Large intestine (tissue), 3 donors: ENCODE measurements around the gene KNCN. TPM values are rescaled to one million over a fixed set of nuclear protein-coding genes. Genes with fewer than 3 reads are reported as not detected.
A peak's percentile ranks its signal among the peaks of the same experiment; 100 is the strongest.

Experiments
- DNase-seq, 2 donors: peaks; one replicate each; pipeline versions ENCODE4 v3.0.0 to v3.0.0-alpha.2; 2013
- H3K27ac ChIP-seq: one replicate; pipeline ENCODE4 v1.5.1; 2013; ENCODE audit warnings: low read length
- H3K27me3 ChIP-seq: 2 replicates; pipeline ENCODE4 v1.6.1; 2013; ENCODE audit warnings: low read length; ENCODE audit not compliant: control insufficient read depth, insufficient read depth
- H3K36me3 ChIP-seq: 2 replicates; pipeline ENCODE4 v1.6.1; 2013; ENCODE audit warnings: low read length; ENCODE audit not compliant: control insufficient read depth, insufficient read depth
- H3K4me1 ChIP-seq: one replicate; pipeline ENCODE4 v1.6.1; 2013; ENCODE audit warnings: low read length; ENCODE audit not compliant: control insufficient read depth, insufficient read depth
- H3K4me3 ChIP-seq: one replicate; pipeline ENCODE4 v1.5.1; 2013; ENCODE audit warnings: low read length
- H3K9me3 ChIP-seq: one replicate; pipeline ENCODE4 v1.6.1; 2013; ENCODE audit warnings: mild to moderate bottlenecking, low read depth, low read length, moderate library complexity; ENCODE audit not compliant: control insufficient read depth
- WGBS: methylation state at CpG from one replicate; pipeline ENCODE4 v1.1.5; 2013; ENCODE audit warnings: low lambda C conversion rate; ENCODE audit not compliant: insufficient coverage; 5-methylcytosine and 5-hydroxymethylcytosine counted together
- polyA plus RNA-seq: library from polyadenylated mRNA; unstranded; fragments of 120-200 nt; gene quantifications from one replicate; pipeline ENCODE4 v1.2.1, GENCODE V29; 2013

KNCN gene
- polyA plus RNA-seq, 1 donor = 0.18 TPM

DNA sequence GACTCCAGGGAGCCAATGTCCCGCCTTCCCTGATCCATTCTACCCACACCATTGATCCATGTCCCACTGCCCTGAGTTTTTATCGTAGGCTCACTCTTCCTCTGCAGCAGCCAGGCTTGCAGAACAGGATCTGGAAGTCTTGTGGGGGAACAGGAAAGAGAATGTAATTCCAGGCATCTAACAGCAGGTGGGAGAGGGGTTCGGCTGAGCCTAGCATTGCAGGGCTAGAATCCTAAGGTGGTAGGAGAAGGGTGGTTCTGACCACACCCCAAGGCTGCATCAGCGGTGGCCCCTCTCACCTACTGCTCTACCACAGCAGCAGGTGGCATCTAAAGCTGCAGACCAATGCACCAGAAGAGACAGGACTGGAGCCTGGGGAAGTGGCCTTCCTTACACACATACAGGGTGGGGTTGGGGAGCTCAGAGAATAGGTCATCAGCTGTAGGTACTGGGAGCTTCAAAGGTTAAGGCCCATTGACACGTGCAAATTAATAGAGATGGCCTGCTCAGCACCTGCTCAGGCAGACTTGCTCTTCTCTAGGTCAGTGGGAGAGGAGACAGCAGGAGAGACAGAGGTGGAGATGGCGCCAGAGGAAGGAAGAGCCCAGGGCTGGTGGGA lies 20.5 kb downstream of the KNCN start:
- H3K27me3 ChIP-seq = peaks cover 89% of the 10 kb centered on the region
- H3K9me3 ChIP-seq = no peaks in the 10 kb centered on the region
- peak in 1 of 2 donors; percentile 43 for DNase-seq
- peaks cover 12% of the 10 kb centered on the region for H3K4me1 ChIP-seq
- no peak overlapping the region for H3K4me3 ChIP-seq
- no peak overlapping the region for H3K27ac ChIP-seq
- H3K36me3 ChIP-seq = no peaks in the 10 kb centered on the region
- WGBS = no CpG with 5 or more reads among the region's 6 CpGs

DNA sequence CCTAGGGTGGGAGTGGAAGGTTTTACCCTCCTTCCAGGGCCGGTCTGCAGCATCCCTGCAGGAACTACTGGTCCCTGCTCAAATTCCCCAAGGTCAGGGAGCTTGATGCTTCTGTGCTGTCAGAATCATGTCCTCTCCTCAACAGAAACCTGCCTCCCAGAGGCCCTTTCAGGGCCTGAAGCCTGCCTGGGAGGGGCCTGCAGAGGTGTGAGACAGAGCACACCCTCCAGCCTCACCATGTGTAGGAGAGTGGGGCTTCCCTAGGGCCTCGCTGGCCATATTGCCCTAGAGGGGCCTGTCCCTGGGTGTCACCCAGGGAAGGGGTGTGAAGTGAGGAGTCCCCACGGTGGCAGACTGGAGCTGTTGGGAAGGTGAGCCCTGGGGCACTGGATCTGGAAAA lies 21.1 kb downstream of the KNCN start:
- no CpG with 5 or more reads among the region's 3 CpGs for WGBS
- H3K27ac ChIP-seq = no peak overlapping the region
- H3K27me3 ChIP-seq = peaks cover 91% of the 10 kb centered on the region
- no peaks in the 10 kb centered on the region for H3K9me3 ChIP-seq
- peaks cover 12% of the 10 kb centered on the region for H3K4me1 ChIP-seq
- DNase-seq = no peak
- no peak overlapping the region for H3K4me3 ChIP-seq
- no peaks in the 10 kb centered on the region for H3K36me3 ChIP-seq

DNA sequence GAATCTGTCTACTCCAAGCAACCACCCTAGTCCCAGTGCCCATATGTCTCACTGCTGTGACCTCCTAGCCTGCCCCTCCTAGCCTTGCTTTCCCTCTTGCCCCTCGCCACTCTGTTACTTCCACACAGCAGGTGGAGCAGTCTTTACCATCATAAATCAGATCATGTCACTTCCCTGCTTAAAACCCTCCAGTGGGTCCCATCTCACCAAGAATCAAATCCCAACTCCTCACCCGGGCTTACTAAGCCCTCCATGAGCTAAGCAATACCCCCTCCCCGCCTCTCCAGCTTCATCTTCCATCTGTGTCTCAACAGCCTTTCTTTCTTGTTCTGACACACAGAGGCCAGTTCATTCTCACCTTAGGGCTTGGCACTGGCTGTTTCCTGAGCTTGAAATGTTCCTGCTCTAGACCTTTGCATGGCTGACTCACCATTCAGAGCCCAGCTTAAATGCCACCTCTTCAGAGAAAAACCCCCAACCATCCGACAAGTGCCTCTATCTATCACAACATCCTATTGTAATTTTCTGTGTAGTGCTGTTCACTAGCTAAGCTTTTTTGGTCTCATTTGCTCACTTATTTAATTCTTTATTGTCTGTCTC lies 22.3 kb downstream of the KNCN start:
- Histone ChIP-seq H3K27ac (no peak overlapping the region), H3K4me1 (peaks cover 12% of the 10 kb centered on the region), H3K36me3 (no peaks in the 10 kb centered on the region), H3K9me3 (no peaks in the 10 kb centered on the region), H3K4me3 (no peak overlapping the region), H3K27me3 (peaks cover 91% of the 10 kb centered on the region)
- DNase-seq = no peak
- WGBS = 60% methylated on average over 1 of the region's 4 CpGs

DNA sequence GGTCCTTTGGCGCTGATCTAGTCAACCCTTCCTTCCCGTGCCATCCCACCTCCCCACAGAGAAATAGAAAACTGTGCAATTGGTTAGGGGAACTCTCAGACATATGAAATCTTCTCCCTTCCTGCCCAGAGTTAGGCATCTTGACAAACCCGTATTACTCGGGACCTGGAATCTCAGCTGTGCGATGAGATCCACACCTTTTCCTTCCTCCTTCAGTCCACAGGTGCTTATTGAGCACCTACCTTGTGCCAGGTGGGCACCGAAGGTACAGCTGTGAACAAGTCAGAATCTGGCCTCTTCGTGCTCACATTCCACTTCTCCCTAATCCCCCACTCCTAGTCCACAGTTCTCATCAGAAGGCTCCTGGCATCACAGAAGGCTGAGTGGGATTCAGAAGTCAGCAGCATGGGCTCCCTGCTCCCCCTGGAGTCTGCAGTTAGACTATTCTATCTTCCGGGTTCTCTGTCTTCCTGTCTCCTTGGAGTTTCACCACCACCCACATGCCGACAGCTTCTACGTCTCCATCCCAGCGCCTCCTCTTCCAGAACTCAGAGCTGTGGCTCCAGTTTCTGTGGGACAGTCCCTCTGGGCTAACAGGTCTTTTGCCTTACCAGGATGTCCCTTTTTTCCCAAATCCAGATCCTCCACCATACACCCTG lies 23.0 kb downstream of the KNCN start:
- 35% methylated on average over 3 of the region's 11 CpGs for WGBS
- no peak for DNase-seq
- Histone ChIP-seq H3K27me3 (peaks cover 88% of the 10 kb centered on the region), H3K36me3 (no peaks in the 10 kb centered on the region), H3K9me3 (no peaks in the 10 kb centered on the region), H3K4me3 (no peak overlapping the region), H3K4me1 (peaks cover 12% of the 10 kb centered on the region), H3K27ac (no peak overlapping the region)

DNA sequence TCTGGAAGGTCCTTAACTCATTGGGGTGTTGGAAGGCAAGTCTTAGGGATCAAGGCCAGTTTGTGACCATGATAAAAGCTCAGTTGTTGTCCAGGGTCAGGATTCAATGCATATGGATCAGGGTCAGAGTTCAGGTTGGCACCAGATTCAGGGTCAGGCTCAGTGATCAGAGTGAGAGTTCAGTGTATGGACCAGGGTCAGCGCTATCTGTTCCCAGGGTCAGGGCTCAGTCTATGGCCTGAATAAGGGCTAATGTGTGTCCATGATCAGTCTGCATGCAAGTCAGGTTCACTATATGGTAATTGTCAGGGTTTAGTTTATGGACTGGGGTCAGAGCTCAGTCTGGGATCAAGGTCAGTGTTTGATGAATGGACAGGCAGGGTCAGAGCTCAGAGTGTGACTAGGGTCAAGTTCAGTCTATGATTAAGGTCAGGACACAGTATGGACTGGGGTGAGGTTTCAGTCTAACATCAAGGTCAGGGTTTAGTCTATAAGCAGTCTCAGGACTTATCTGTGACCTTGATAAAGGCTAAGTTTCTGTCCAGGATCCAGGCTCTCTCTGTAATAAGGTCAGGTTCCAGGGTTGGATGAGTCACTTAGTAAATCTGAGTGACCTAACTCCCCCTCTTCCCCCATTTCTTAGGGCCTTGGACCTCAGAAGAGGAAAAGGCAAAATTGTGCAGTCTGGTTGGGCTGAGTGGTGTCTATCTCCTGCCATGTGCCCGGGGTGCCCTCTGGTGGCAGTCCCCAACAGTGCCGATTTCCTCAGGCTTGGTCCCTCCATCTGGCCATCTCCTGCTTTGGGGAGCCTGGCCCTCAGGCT lies 23.8 kb downstream of the KNCN start:
- H3K4me3 ChIP-seq = no peak overlapping the region
- H3K27ac ChIP-seq = no peak overlapping the region
- WGBS = no CpG with 5 or more reads among the region's 3 CpGs
- no peaks in the 10 kb centered on the region for H3K9me3 ChIP-seq
- no peaks in the 10 kb centered on the region for H3K36me3 ChIP-seq
- peak; percentile 41 to 60 for DNase-seq
- peaks cover 12% of the 10 kb centered on the region for H3K4me1 ChIP-seq
- peaks cover 93% of the 10 kb centered on the region for H3K27me3 ChIP-seq

DNA sequence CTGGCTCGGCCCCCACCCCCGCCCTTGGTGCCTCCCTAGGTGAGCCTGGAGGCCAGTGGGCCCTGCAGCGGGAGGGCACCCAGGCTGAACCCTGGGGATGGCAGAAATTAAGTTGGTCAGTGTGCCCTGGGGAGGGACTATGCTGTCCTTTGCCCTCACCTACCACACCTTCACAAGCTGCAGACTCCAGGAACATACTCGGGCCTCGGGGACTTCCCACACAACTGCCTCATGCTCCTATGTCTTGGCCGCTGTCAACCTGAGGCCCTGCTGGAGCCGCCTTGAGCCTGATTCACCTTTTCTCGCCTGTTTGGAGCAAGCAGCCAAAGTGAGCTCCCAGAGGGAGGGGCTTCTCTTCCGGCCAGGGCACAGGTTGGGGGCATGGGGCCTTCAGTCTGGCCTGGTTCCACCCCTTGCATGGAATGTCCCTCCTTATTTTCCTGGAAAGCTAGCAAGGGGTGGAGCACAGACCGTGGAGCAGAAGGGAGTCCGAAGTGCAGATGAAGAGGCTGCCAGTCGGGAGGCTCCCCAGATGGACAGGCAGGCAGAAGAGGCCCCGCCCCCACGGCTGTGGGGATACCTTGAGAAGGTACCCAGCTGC lies 24.7 kb downstream of the KNCN start:
- Histone ChIP-seq H3K27me3 (peaks cover 92% of the 10 kb centered on the region), H3K9me3 (no peaks in the 10 kb centered on the region), H3K4me3 (no peak overlapping the region), H3K36me3 (no peaks in the 10 kb centered on the region), H3K4me1 (peaks cover 12% of the 10 kb centered on the region), H3K27ac (no peak overlapping the region)
- no CpG with 5 or more reads among the region's 14 CpGs for WGBS
- peak; percentile 50 to 84 for DNase-seq

DNA sequence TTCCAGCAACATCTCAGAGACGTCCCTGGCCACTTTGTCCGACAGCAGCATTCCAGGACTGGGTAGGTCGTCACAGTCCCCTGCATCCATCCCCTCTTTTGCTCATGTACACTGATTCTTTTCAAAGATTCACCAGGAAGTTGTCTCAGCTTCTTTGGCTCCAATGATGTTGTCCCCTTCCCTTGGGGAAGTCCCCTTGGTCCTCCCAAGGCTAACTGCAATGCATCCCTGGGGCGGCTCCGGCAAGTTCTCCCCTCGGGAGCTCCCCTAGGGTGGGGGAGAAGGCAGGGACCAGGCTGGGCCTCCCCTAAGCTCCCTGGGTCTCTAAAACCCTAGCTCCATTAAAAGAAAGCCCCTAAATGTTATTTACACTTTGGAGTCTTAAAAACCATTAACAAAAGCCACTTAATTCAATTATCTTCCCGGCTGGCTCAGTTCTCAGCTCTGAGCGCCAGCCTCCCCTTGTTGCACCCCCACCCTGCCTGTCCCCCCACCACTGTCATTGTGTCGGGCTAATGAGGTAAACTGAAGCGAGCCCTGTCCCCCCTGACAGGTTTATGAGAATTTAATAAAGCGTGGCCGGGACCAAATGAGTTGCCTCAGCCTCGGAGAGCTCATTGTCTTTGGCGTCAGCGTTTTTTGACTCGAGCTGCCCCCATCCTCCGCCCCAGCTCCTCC lies 25.3 kb downstream of the KNCN start:
- Histone ChIP-seq H3K4me3 (no peak overlapping the region), H3K4me1 (peaks cover 12% of the 10 kb centered on the region), H3K9me3 (no peaks in the 10 kb centered on the region), H3K27ac (no peak overlapping the region), H3K27me3 (peaks cover 85% of the 10 kb centered on the region), H3K36me3 (no peaks in the 10 kb centered on the region)
- WGBS = no CpG with 5 or more reads among the region's 17 CpGs
- DNase-seq = no peak

DNA sequence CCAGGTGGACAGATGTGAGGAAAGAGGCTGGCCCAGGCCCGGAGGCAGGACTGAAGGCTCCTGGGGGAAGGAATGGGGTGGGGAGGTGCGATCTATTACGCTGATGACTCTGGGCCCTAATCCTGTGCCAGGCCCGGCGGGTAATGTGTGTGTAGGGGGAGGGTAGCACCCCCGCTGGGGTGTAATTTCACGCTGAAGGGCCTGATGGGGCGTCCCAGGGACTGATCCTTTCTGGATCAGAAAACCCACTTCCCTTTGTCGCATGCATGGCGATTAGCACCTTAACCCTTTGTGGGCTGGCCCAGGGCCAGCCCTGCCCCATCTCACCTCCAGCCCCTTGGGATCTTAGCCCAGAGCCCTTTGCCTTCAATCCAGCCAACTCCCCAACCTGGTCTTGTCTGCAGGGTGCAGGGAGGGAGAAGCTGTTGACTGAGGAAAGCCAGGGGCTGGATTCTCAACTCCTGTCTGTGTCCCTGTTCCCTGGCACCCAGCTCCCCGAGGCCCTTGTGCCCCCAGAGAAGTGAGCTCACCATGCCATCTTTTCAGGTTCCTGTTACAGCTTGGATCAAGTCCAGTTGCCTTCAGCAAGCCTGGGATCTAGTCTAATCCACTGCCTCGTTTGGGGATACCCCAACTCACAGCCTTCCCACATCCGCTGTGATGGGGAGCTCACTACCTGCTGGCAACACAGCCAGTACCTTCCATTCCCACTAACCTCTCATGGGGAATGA lies 26.0 kb downstream of the KNCN start:
- Histone ChIP-seq H3K9me3 (no peaks in the 10 kb centered on the region), H3K27ac (no peak overlapping the region), H3K4me3 (no peak overlapping the region), H3K36me3 (no peaks in the 10 kb centered on the region), H3K4me1 (peaks cover 12% of the 10 kb centered on the region), H3K27me3 (peaks cover 83% of the 10 kb centered on the region)
- no peak for DNase-seq
- WGBS = no CpG with 5 or more reads among the region's 13 CpGs

DNA sequence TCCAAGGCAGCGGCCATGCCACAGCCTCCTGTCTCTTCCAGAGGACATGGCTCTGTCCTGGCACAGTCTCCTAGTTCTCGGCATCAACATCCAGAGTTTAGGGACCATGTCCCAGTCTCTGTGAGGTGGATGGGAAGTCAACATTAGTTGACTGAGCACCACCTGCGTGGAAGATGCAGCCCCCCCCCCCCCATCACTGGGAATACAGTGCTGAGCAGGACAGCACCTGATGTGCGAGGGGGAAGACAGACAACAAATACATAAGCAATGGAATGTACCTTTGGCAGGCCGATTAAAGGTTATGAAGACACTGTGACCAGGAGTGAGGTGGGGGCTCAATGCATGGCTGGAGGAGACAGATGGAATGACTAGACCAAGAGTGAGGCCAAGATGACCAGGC lies 26.6 kb downstream of the KNCN start:
- H3K27ac ChIP-seq = no peak overlapping the region
- no peak overlapping the region for H3K4me3 ChIP-seq
- peaks cover 12% of the 10 kb centered on the region for H3K4me1 ChIP-seq
- no peaks in the 10 kb centered on the region for H3K9me3 ChIP-seq
- no CpG with 5 or more reads among the region's 5 CpGs for WGBS
- H3K27me3 ChIP-seq = peaks cover 81% of the 10 kb centered on the region
- no peaks in the 10 kb centered on the region for H3K36me3 ChIP-seq
- DNase-seq = no peak
